Hematopoietic multipotent progenitor cell (in vitro differentiated cells): ENCODE results near the gene CLEC2A. TPM values are rescaled to one million over a fixed set of nuclear protein-coding genes. Genes with fewer than 3 reads are reported as not detected.
"Not testable (repeated sequence)": the region's sequence is repeated elsewhere in the genome, so short reads cannot be mapped to it uniquely, and the experiment has no call there.

Experiments used
- DNase-seq, 3 donors: peaks; one replicate each; pipeline ENCODE4 v3.0.0-alpha.2; 2011 to 2015; ENCODE audit warnings: low read depth in 2 of 3, low spot score in 2 of 3
- total RNA-seq: library from RNA; depleted of rRNA; stranded (reverse); fragments of >200 nt; gene quantifications from one replicate; pipeline ENCODE4 v1.2.3, GENCODE V29; 2012

The CLEC2A gene
- total RNA-seq, 1 donor: not detected

GRCh38 chr12:9888665-9889273 lies 43.4 kb downstream of the CLEC2A start:
- DNase-seq: no peak

DNA sequence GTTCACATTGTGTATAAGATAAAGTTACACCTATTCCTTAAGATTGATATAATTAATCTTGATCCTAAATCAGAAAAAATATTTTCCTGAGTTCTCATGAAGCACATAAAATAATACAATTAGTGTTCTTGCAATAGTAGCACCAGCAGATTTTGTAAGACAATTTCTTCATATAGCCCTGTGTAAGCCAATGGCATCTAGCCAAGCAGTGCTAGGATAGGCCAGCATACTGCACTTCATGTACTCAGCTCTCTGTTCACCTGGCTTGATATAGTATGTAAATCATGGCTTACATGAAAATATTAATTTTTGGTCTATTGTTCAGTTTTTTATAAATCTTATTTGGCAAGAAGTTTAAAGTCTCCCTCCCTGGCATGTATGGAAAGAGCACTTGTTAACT lies 49.0 kb downstream of the CLEC2A start:
- DNase-seq: no peak

- no peak for DNase-seq
Measured at GRCh38 chr12:9881988-9882387, 50.2 kb downstream of the CLEC2A start.

DNA sequence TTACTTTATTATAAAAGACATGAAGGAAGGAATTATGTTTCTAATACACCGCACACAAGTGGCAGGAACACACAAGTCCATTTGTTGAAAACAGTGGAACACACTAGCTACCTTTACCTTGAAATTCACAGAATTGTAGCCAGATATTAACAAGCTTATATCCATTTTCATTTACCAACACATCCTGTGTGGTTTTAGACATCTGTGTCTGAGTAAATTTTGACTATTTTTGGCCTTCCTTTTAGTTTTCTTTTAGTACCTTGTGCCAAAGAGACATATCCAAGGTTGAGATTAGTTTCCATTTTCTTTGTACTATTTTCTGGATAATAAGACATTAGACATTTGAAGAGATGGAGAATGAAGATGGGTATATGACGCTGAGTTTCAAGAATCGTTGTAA lies 50.9 kb downstream of the CLEC2A start, which contains the start of gene KLRF2:
Gene KLRF2, plus strand, starts transcription at position 244 of the 400 bp plus-strand sequence. Its CDS starts 107 bp downstream, at position 351.
- no peak for DNase-seq

GRCh38 chr12:9880532-9881078 lies 51.6 kb downstream of the CLEC2A start:
- no peak for DNase-seq

DNA sequence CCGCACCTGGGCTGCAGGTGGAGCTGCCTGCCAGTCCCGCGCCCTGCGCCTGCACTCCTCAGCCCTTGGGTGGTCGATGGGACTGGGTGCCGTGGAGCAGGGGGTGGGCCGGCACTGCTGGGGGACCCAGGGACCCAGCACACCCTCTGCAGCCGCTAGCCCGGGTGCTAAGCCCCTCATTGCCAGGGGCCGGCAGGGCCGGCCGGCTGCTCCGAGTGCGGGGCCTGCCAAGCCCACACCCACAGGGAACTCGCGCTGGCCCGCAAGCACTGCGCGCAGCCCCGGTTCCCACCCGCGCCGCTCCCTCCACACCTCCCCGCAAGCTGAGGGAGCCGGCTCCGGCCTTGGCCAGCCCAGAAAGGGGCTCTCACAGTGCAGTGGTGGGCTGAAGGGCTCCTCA lies 56.0 kb downstream of the CLEC2A start:
- DNase-seq: not testable (repeated sequence)

GRCh38 chr12:9872742-9873141 lies 59.4 kb downstream of the CLEC2A start:
- no peak for DNase-seq

DNA sequence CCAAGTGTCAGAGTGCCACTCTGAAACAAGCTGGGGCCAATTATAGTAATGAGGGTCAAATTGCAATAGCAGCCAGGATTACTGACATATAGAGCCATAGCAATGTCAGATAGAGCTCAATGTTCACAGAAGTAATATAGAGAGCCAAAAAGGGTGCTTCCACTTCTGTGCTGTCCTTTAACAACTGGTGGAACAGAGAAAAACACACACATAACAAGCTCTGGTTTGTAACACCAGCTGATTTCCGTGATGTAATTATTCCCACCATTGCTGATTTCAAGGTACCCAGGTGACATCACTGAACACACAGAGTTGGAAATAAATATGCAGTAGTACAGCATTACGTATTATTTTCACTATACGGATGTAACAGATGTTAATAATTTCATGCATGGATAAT lies 60.0 kb downstream of the CLEC2A start:
- DNase-seq: peak in 1 of 3 donors; percentile 29

- DNase-seq: no peak
Measured at GRCh38 chr12:9870286-9870866, 61.8 kb downstream of the CLEC2A start.

DNA sequence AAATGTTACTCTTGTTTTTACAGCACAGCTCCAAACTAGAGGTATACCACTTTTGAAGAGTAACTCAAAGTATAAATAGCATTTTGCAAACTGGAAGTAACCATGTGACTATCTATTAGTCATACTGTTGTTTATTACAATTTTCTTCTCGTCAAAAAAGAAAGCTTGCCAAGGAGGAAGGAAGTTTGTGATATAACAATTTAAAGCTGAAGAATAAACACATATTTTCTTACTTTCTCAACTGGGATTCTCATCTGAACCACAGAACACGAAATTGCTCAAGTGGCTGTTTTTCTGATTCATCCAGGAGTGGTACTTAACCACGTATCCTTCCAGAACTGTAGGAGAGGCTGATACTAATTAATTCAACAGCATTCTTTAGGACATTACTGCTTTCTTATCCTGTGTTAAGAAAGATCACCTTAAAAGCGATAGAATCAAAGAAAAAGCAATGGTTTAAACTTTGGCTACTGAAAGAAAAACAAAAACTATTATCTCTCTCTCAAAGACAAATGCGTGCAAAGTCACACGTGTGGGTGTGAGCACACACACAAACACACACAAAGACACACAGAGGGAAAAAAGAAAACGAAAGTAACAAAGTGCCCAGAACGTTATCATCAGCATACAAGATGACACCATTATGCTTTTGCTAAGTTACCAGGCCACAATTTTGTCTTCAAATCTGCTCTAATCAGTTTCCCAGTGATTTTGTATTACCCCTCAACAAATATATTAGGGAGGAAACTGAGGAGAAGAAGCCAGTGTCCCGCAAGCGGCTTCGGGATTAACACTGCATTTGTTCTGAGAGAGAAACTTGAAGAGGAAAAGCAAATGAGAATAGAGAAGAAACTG lies 62.6 kb downstream of the CLEC2A start, which contains the start of gene CLEC2B:
Gene CLEC2B, minus strand, starts transcription at position 48 of the 855 bp plus-strand sequence.
- DNase-seq: peak; percentile 41 to 85 (median 70)

- no peak for DNase-seq
Measured at GRCh38 chr12:9868951-9869306, 63.2 kb downstream of the CLEC2A start.

- DNase-seq: no peak
Measured at GRCh38 chr12:9868311-9868801, 63.8 kb downstream of the CLEC2A start.

- no peak for DNase-seq
Measured at GRCh38 chr12:9867531-9867930, 64.6 kb downstream of the CLEC2A start.

DNA sequence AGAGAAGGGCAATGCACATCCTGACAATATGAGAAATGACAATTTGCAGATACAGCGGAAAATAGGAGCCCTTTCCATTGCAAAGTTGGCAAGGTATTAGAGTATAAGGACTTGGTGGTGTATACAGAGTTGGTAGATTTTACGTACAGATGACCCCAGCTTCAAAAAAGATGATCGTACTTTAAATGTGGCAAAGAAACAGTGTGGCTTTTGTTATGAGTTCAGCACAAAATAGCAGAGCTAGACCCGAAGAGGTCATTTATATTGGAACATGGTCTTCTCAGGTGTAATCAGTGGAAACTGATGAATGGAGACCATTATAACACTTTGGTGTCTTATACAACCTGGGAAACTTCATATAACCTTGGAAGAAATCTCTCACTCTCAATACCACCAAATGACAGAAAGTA lies 65.3 kb downstream of the CLEC2A start:
- no peak for DNase-seq

DNA sequence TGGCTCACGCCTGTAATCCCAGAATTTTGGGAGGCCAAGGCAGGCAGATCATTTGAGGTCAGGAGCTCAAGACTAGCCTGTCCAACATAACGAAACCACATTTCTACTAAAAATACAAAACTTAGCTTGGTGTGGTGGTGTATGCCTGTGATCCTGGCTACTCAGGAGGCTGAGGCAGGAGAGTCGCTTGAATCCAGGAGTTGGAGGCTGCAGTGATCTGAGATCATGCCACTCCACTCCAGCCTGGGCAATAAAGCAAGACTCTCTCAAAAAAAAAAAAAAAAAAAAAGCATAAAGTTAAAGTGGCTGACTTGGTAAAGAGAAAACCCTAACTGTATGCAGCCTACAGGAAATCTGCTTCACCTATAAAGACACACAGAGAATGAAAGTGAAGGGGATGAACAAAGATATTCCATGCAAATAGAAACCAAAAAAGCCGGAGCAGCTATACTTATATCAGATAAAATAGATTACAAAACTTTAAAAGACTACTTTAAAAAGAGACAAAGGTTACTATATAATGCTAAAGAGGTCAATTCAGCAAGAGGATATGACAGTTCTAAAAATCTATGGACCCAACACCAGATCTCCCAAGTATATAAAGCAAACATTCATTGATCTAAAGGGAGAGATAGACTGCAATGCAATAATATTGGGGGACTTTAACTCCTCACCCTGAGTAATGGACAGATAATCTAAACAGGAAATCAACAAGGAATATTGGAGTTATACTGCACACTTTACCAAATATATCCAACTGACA lies 67.1 kb downstream of the CLEC2A start:
- no peak for DNase-seq

Other genes starting within 250 kb of the CLEC2A start
- gene CLECL1, start 199.3 kb downstream of the CLEC2A start, total RNA-seq: 0.27 TPM
- gene CD69, start 171.5 kb downstream of the CLEC2A start, total RNA-seq: 545 TPM
- gene KLRF1, start 104.9 kb downstream of the CLEC2A start, total RNA-seq: under 0.01 TPM
- gene CLEC2B, start 63.0 kb downstream of the CLEC2A start, total RNA-seq: 17.0 TPM
- not detected for gene KLRF2, start 50.9 kb downstream of the CLEC2A start, total RNA-seq
- 1.6 TPM for gene CLEC12A, start 39.0 kb upstream of the CLEC2A start, total RNA-seq
- gene CLEC1B, start 66.8 kb upstream of the CLEC2A start, total RNA-seq: 0.27 TPM
- under 0.01 TPM for gene CLEC12B, start 78.3 kb upstream of the CLEC2A start, total RNA-seq
- 8.3 TPM for gene CLEC9A, start 98.3 kb upstream of the CLEC2A start, total RNA-seq
- gene CLEC1A, start 166.6 kb upstream of the CLEC2A start, total RNA-seq: under 0.01 TPM
- 2.4 TPM for gene CLEC7A, start 197.8 kb upstream of the CLEC2A start, total RNA-seq
- not detected for gene OLR1, start 239.8 kb upstream of the CLEC2A start, total RNA-seq
- gene TMEM52B, start 246.7 kb upstream of the CLEC2A start, total RNA-seq: under 0.01 TPM